ENCODE results near the gene NDUFS6.

NDUFS6 gene

GRCh38 chr5:1819458-1819857, 18.3 kb downstream of the NDUFS6 start:
- DNase-seq: no peak

GRCh38 chr5:1820381-1820780, 19.2 kb downstream of the NDUFS6 start:
- no peak for DNase-seq

GRCh38 chr5:1820926-1821325, 19.7 kb downstream of the NDUFS6 start:
- DNase-seq: no peak

GRCh38 chr5:1821862-1822261, 20.7 kb downstream of the NDUFS6 start:
- no peak for DNase-seq

- DNase-seq: no peak
Measured at GRCh38 chr5:1823381-1824034, 22.3 kb downstream of the NDUFS6 start.

- no peak for DNase-seq
Measured at GRCh38 chr5:1824109-1824821, 23.1 kb downstream of the NDUFS6 start.

GRCh38 chr5:1824903-1825841, 24.0 kb downstream of the NDUFS6 start:
- no peak for DNase-seq

- no peak for DNase-seq
Measured at GRCh38 chr5:1826235-1826980, 25.2 kb downstream of the NDUFS6 start.

GRCh38 chr5:1827025-1827885, 26.0 kb downstream of the NDUFS6 start:
- no peak for DNase-seq

- DNase-seq: no peak
Measured at GRCh38 chr5:1827886-1828397, 26.7 kb downstream of the NDUFS6 start.

GRCh38 chr5:1830571-1831228, 29.5 kb downstream of the NDUFS6 start:
- DNase-seq: no peak

GRCh38 chr5:1831257-1831656, 30.1 kb downstream of the NDUFS6 start:
- DNase-seq: no peak

GRCh38 chr5:1831677-1832313, 30.6 kb downstream of the NDUFS6 start:
- no peak for DNase-seq

GRCh38 chr5:1832511-1833250, 31.5 kb downstream of the NDUFS6 start:
- DNase-seq: no peak

GRCh38 chr5:1833264-1834021, 32.2 kb downstream of the NDUFS6 start:
- DNase-seq: no peak

GRCh38 chr5:1834022-1834551, 32.9 kb downstream of the NDUFS6 start:
- DNase-seq: no peak

GRCh38 chr5:1834721-1835429, 33.7 kb downstream of the NDUFS6 start:
- no peak for DNase-seq

- no peak for DNase-seq
Measured at GRCh38 chr5:1835431-1835830, 34.2 kb downstream of the NDUFS6 start.

Measured in NCI-H345 (cell line).